GM23248 (cell line): Measurements from ENCODE around the gene GPHN. TPM values are rescaled to one million over a fixed set of nuclear protein-coding genes. Genes with fewer than 3 reads are reported as not detected.
A peak's percentile ranks its signal among the peaks of the same experiment; 100 is the strongest.

Experiments
- DNase-seq: peaks from one replicate; pipeline ENCODE4 v3.0.0-alpha.2; 2015
- H2AFZ ChIP-seq: fragments of 200-600 bp; sonication (generic); 2 replicates; pipeline ENCODE4 v1.6.1; 2016; ENCODE audit warnings: antibody characterized with exemption
- H3F3A ChIP-seq: fragments of 200-600 bp; sonication (generic); 2 replicates; pipeline ENCODE4 v1.6.1; 2016; ENCODE audit warnings: mild to moderate bottlenecking, antibody characterized with exemption, mixed run types; ENCODE audit not compliant: insufficient read depth
- H3K27ac ChIP-seq: fragments of 200-600 bp; sonication (generic); 2 replicates; pipeline ENCODE4 v1.5.1; 2016; ENCODE audit warnings: mild to moderate bottlenecking
- H3K27me3 ChIP-seq: fragments of 200-600 bp; sonication (generic); replicated peaks from 2 replicates; pipeline ENCODE4 v1.6.1; 2016; ENCODE audit warnings: mild to moderate bottlenecking; ENCODE audit not compliant: insufficient read depth
- H3K36me3 ChIP-seq: fragments of 200-600 bp; sonication (generic); 2 replicates; pipeline ENCODE4 v1.6.1; 2016; ENCODE audit warnings: low read depth, mild to moderate bottlenecking
- H3K4me1 ChIP-seq: fragments of 200-600 bp; sonication (generic); 2 replicates; pipeline ENCODE4 v1.6.1; 2016; ENCODE audit warnings: mild to moderate bottlenecking; ENCODE audit not compliant: insufficient read depth
- H3K4me2 ChIP-seq: fragments of 200-600 bp; sonication (generic); one replicate; pipeline ENCODE4 v1.6.1; 2016; ENCODE audit warnings: mild to moderate bottlenecking; ENCODE audit not compliant: unreplicated experiment
- H3K4me3 ChIP-seq: fragments of 200-600 bp; sonication (generic); 2 replicates; pipeline ENCODE4 v1.5.1; 2016; ENCODE audit warnings: mild to moderate bottlenecking
- H3K79me2 ChIP-seq: fragments of 200-600 bp; sonication (generic); 2 replicates; pipeline ENCODE4 v1.6.1; 2016; ENCODE audit warnings: mild to moderate bottlenecking; ENCODE audit not compliant: insufficient read depth
- H3K9ac ChIP-seq: fragments of 200-600 bp; sonication (generic); 2 replicates; pipeline ENCODE4 v1.6.1; 2016; ENCODE audit warnings: mild to moderate bottlenecking
- H3K9me2 ChIP-seq: fragments of 200-600 bp; sonication (generic); 2 replicates; pipeline ENCODE4 v1.6.1; 2016; ENCODE audit warnings: mixed run types, mild to moderate bottlenecking, moderate library complexity; ENCODE audit not compliant: insufficient read depth
- H3K9me3 ChIP-seq: fragments of 200-600 bp; sonication (generic); one replicate; pipeline ENCODE4 v1.6.1; 2017; ENCODE audit warnings: low read depth
- H4K20me1 ChIP-seq: fragments of 200-600 bp; sonication (generic); 2 replicates; pipeline ENCODE4 v1.6.0; 2016; ENCODE audit not compliant: insufficient read depth
- EZH2 ChIP-seq: fragments of 200-600 bp; sonication (generic); IDR thresholded peaks from 2 replicates; pipeline ENCODE4 v1.6.1; 2018; ENCODE audit warnings: antibody characterized with exemption, mild to moderate bottlenecking; ENCODE audit not compliant: insufficient read depth, poor library complexity, severe bottlenecking
- EZH2phosphoT487 ChIP-seq: fragments of 200-600 bp; sonication (generic); IDR thresholded peaks from 2 replicates; pipeline ENCODE4 v1.6.1; 2018; ENCODE audit warnings: antibody characterized with exemption, moderate library complexity, mild to moderate bottlenecking, low read depth; ENCODE audit not compliant: insufficient read depth
- WGBS, 2 experiments: methylation state at CpG; one replicate each; pipeline ENCODE4 v1.1.6; 2015 to 2017; ENCODE audit warnings: low lambda C conversion rate in 2 of 2, low coverage in 1 of 2; ENCODE audit errors: missing lambda C conversion rate in 2 of 2; 5-methylcytosine and 5-hydroxymethylcytosine counted together
- in situ Hi-C: fragments of 300-500 bp; cut with MboI; formaldehyde crosslinking; loops from 2 replicates; pipeline ENCODE4 v1.15.0; 2020
- polyA plus RNA-seq: library from polyadenylated mRNA; unstranded; fragments of >200 nt; fragmentation: Nextera tagmentation; extraction: Ambion mirVana; gene quantifications from 2 replicates; pipeline ENCODE4 v1.2.1, GENCODE V29; 2016
- total RNA-seq: library from RNA; depleted of rRNA; stranded (reverse); fragments of >200 nt; shearing (Covaris generic); gene quantifications from 2 replicates; pipeline ENCODE4 v1.2.3, GENCODE V29; 2014

GPHN gene
- total and polyA plus RNA-seq, 2 experiments from 2014 or later = 7.6 to 9.3 TPM

DNA sequence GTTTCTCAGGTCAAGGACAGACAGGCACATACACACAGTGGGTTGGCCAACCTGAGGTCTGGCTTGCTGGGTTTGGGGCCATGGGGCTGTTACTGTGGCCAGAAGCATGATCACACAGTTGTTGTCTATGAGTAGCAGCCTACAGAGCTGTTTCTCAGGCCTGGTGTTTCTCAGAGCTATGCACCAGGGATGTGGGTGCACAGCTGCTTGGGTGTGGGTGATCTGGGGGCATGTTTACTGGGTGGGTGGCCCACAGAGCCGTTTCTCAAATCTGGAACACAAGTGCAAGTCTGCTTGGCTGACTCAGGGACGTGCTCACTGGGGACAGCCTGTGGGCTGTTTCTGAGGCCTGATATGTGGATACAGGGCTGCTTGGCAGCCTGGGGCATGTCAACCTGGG lies 710.2 kb downstream of the GPHN start:
- WGBS, 2 experiments = 39 to 46% methylated on average over 2 of the region's 2 CpGs
- Histone ChIP-seq H3K36me3 (no peaks in the 10 kb centered on the region), H3K9me3 (peaks cover 5% of the 10 kb centered on the region), H3F3A (peaks cover 16% of the 10 kb centered on the region), H3K4me3 (no peak overlapping the region), H3K27me3 (no peaks in the 10 kb centered on the region), H2AFZ (no peak overlapping the region), H3K4me1 (peaks cover 22% of the 10 kb centered on the region), H3K79me2 (no peaks in the 10 kb centered on the region), H3K4me2 (no peak overlapping the region), H4K20me1 (no peaks in the 10 kb centered on the region), H3K9me2 (no peaks in the 10 kb centered on the region), H3K27ac (no peak overlapping the region), H3K9ac (no peak overlapping the region)
- no peak for DNase-seq
- TF ChIP-seq EZH2phosphoT487 (no peak), EZH2 (no peak)
- in situ Hi-C loops = no loop called here

DNA sequence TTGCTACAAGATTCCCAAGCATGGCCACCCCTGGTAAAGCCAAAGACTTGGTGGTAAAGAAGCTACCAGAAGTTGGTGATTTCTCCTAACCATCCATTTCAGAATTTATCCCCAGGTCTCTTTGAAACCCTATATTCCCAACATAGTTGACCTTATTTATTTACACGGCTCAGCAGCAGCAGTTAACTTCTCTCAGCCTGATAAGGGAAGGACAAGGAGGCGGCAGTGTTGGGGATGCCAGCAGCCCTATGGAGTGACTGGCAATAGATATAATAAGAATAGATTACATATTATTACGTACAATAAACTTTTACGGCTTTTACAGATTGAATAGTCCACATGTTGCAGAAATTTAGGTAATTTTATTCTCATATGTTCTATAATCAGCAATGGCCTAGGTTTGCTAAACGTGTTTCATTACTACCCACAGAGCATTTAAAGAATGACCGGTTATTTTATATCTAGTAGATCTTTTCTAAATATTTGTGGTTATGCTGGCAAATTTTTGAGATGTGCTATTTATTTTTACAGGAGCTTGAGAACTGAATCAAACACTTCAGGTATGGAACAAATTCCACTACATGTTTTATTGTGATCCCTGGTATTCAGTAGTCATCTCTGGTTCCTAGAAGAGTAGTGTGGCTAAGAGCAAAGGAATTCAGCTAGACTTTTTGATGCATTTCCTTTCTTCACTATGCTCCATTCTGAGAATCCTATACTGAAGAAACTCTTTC lies 713.5 kb downstream of the GPHN start:
- TF ChIP-seq EZH2phosphoT487 (peak; percentile 72; the same call in 1 of the 2 replicates), EZH2 (no peak)
- 49 to 54% methylated on average over 6 of the region's 6 CpGs for WGBS, 2 experiments

DNA sequence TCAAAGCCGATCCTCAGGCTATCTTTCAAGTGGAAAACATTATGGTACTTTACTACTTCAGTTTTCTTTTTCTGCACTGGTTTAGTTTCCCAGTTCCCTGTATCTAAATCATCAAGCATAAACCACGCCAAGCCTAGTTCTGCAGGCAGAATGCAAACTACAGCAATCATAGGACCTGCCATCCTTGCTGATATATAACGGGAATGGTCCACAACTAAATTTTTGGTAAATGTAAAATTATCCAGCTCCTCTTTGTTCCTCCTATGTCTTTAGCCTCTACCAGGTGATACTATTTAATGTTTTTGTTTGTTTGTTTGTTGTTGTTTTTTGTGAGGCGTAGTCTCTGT lies 714.0 kb downstream of the GPHN start:
- WGBS, 2 experiments = 72 to 73% methylated on average over 4 of the region's 4 CpGs
- Histone ChIP-seq H3K4me2 (peak overlapping the region; percentile 42), H3K36me3 (no peaks in the 10 kb centered on the region), H3F3A (peaks cover 16% of the 10 kb centered on the region), H2AFZ (no peak overlapping the region), H3K4me1 (peaks cover 29% of the 10 kb centered on the region), H3K27me3 (no peaks in the 10 kb centered on the region), H3K9me3 (no peaks in the 10 kb centered on the region), H3K9ac (no peak overlapping the region), H3K27ac (peak overlapping the region; percentile 1; the same call in 1 of the 2 replicates), H4K20me1 (no peaks in the 10 kb centered on the region), H3K79me2 (no peaks in the 10 kb centered on the region), H3K4me3 (no peak overlapping the region), H3K9me2 (no peaks in the 10 kb centered on the region)
- TF ChIP-seq EZH2phosphoT487 = no peak
- TF ChIP-seq EZH2 = no peak
- DNase-seq = no peak
- in situ Hi-C loops = no loop called here

More for the DNA sequence above, 713.5 kb downstream of the GPHN start:
- H4K20me1 ChIP-seq = no peaks in the 10 kb centered on the region
- no peaks in the 10 kb centered on the region for H3K36me3 ChIP-seq
- H3K4me1 ChIP-seq = peaks cover 29% of the 10 kb centered on the region
- in situ Hi-C loops = no loop called here
- 0 out of 2 replicates have a peak overlapping the region, but pooled peaks have one; percentile 1 for H3K27ac ChIP-seq
- no peak overlapping the region for H2AFZ ChIP-seq
- H3K9me3 ChIP-seq = peaks cover 5% of the 10 kb centered on the region
- H3F3A ChIP-seq = peaks cover 16% of the 10 kb centered on the region
- peak; percentile 68 for DNase-seq
- H3K27me3 ChIP-seq = no peaks in the 10 kb centered on the region
- H3K4me3 ChIP-seq = no peak overlapping the region
- no peak overlapping the region for H3K9ac ChIP-seq
- peak overlapping the region; percentile 42 for H3K4me2 ChIP-seq
- H3K9me2 ChIP-seq = no peaks in the 10 kb centered on the region
- H3K79me2 ChIP-seq = no peaks in the 10 kb centered on the region

DNA sequence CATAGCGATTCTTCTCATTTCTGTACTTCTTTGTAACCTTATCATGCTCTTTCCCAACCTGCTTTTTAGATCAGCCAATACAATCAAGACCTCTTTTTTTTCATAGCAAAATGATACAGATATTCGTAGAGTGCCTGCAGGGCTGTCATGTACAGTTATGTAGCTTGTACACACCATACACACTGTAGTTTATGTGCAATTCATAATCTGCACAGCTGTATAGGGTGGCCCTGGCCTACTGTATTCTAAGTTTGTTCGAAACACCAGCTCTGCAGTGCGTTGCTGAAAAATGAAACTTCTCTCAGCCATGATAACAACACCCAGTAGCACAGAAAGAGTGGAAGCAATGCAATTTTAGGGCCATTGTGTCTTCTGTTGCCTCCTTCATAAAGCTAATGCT lies 717.6 kb downstream of the GPHN start:
- in situ Hi-C loops = no loop called here
- WGBS, 2 experiments = 77 to 80% methylated on average over 4 of the region's 4 CpGs
- no peak for DNase-seq

More for the DNA sequence above, 717.6 kb downstream of the GPHN start:
- Histone ChIP-seq H4K20me1 (no peaks in the 10 kb centered on the region), H3K36me3 (no peaks in the 10 kb centered on the region), H3F3A (peaks cover 16% of the 10 kb centered on the region), H3K27ac (no peak overlapping the region), H3K9ac (no peak overlapping the region), H3K4me1 (peaks cover 39% of the 10 kb centered on the region), H2AFZ (no peak overlapping the region), H3K79me2 (no peaks in the 10 kb centered on the region), H3K27me3 (no peaks in the 10 kb centered on the region), H3K4me2 (no peak overlapping the region), H3K9me2 (no peaks in the 10 kb centered on the region), H3K9me3 (no peaks in the 10 kb centered on the region), H3K4me3 (no peak overlapping the region)
- TF ChIP-seq EZH2 (no peak), EZH2phosphoT487 (no peak)
